Inflammatory macrophage treated with lipopolysaccharide for 1 hour (primary cell): ENCODE measurements around the gene NXN.
"Not testable (repeated sequence)": the region's sequence is repeated elsewhere in the genome, so short reads cannot be mapped to it uniquely, and the experiment has no call there.

Source experiments
- DNase-seq, 2 donors: peaks; one replicate each; pipeline ENCODE4 v3.0.0-alpha.2; 2020 to 2022

NXN gene

GRCh38 chr17:881778-882177 is 97.8 kb downstream of the NXN start:
- no peak for DNase-seq

GRCh38 chr17:880443-881269 is 98.9 kb downstream of the NXN start:
- no peak for DNase-seq

GRCh38 chr17:879546-880442 is 99.8 kb downstream of the NXN start:
- DNase-seq = peak; percentile 20 to 29

GRCh38 chr17:877630-878029 is 101.9 kb downstream of the NXN start:
- DNase-seq = no peak

GRCh38 chr17:876272-876671 is 103.3 kb downstream of the NXN start:
- DNase-seq = peak in 1 of 2 donors; percentile 16

GRCh38 chr17:874590-874989 is 105.0 kb downstream of the NXN start:
- not testable (repeated sequence) for DNase-seq

- no peak for DNase-seq
These were observed 106.7 kb downstream of the NXN start for GRCh38 chr17:872855-873254.

GRCh38 chr17:871751-872519 is 107.6 kb downstream of the NXN start:
- DNase-seq = no peak

GRCh38 chr17:869567-870525 is 109.7 kb downstream of the NXN start:
- DNase-seq = no peak

- DNase-seq = no peak
These were observed 110.5 kb downstream of the NXN start for GRCh38 chr17:869086-869485.

GRCh38 chr17:867896-868489 is 111.6 kb downstream of the NXN start:
- DNase-seq = no peak

GRCh38 chr17:867238-867637 is 112.3 kb downstream of the NXN start:
- peak in 1 of 2 donors; percentile 43 for DNase-seq

- peak in 1 of 2 donors; percentile 9 for DNase-seq
These were observed 112.9 kb downstream of the NXN start for GRCh38 chr17:866568-867103.

GRCh38 chr17:864315-864714 is 115.3 kb downstream of the NXN start:
- DNase-seq = no peak

GRCh38 chr17:863880-864279 is 115.7 kb downstream of the NXN start:
- DNase-seq = no peak

- no peak for DNase-seq
These were observed 117.0 kb downstream of the NXN start for GRCh38 chr17:862582-862981.

- no peak for DNase-seq
These were observed 118.2 kb downstream of the NXN start for GRCh38 chr17:861364-861763.

- no peak for DNase-seq
These were observed 118.8 kb downstream of the NXN start for GRCh38 chr17:860805-861204.

GRCh38 chr17:859824-860195 is 119.8 kb downstream of the NXN start:
- DNase-seq = no peak

GRCh38 chr17:859061-859823 is 120.3 kb downstream of the NXN start:
- DNase-seq = no peak
